Activated T-helper 1 cell treated with anti-CD3 and anti-CD28 coated beads, Interleukin-12 subunit alpha, Interleukin-12 subunit beta, Interleukin-2, Interleukin-4 antibody, amounts not matched to agents 30 ng/mL and 10 ng/mL and 1 ng/mL, durations not matched to agents 14 hours and 24 hours and 36 hours (primary cell): ENCODE measurements around the gene PSMB9. TPM values are rescaled to one million over a fixed set of nuclear protein-coding genes. Genes with fewer than 3 reads are reported as not detected.
A peak's percentile ranks its signal among the peaks of the same experiment; 100 is the strongest.

Source experiments
- DNase-seq: peaks from one replicate; pipeline ENCODE4 v3.0.0; 2021; ENCODE audit warnings: low spot score
- H3K27ac Mint-ChIP-seq: one replicate; pipeline ENCODE4 v1.8.0; 2021; ENCODE audit warnings: mild to moderate bottlenecking, mixed read lengths
- H3K27me3 Mint-ChIP-seq: one replicate; pipeline ENCODE4 v1.8.0; 2022; ENCODE audit warnings: mild to moderate bottlenecking, moderate library complexity, mixed read lengths; ENCODE audit not compliant: insufficient read depth
- H3K36me3 Mint-ChIP-seq: one replicate; pipeline ENCODE4 v1.8.0; 2021; ENCODE audit warnings: low read depth, mixed read lengths
- H3K4me1 Mint-ChIP-seq: one replicate; pipeline ENCODE4 v1.8.0; 2021; ENCODE audit warnings: low read depth, mixed read lengths
- H3K4me3 Mint-ChIP-seq: one replicate; pipeline ENCODE4 v1.8.0; 2021; ENCODE audit warnings: mild to moderate bottlenecking, moderate library complexity, mixed read lengths
- H3K9me3 Mint-ChIP-seq: one replicate; pipeline ENCODE4 v1.8.0; 2021; ENCODE audit warnings: mixed read lengths
- intact Hi-C: fragments of 100-400 bp; cut with micrococcal nuclease; formaldehyde crosslinking; loops from one replicate; pipeline ENCODE4 v1.15.1; 2024
- total RNA-seq: library from RNA; stranded (reverse); gene quantifications from 2 replicates; pipeline ENCODE4 v1.2.3, GENCODE V29; 2022

The PSMB9 gene
- total RNA-seq, 1 donor from 2014 or later: 253 TPM

DNA sequence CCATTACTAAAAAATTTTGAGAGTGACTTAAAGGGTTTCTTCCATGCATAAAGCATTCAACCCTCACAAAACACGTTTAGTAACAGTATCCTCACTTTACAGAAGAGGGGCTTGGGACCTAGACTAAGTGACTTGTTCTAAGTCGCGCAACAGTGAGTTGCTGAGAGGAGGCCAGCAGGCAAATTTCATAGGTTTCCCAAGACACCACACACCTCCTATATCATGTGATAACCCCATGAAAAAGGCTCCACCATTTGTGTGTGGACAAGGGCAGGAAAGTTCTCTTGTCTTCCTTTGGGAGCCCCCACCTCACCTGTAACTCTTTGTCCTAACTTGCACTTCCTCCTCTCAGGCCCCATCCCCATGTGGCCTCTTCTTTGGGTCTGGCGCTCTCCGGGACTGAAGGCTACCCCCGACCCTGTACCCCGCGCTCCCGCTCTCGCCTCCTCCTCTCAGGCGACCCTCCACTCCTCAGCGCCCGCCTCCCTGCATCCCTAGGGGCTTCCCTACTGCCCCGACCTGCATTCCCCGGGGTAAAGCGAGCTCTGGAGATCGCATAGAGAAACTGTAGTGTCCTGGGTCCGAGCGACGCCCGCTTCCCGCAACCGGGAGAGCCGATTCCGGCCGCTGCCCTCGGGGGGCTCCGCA lies 10.5 kb upstream of the PSMB9 start:
- Mint-ChIP-seq H3K27me3 (no peaks in the 10 kb centered on the region), H3K4me3 (peak overlapping the region; percentile 93), H3K4me1 (peaks cover 78% of the 10 kb centered on the region), H3K36me3 (peaks cover 78% of the 10 kb centered on the region), H3K9me3 (no peaks in the 10 kb centered on the region), H3K27ac (peak overlapping the region; percentile 98)
- intact Hi-C loops: loop anchor here (5.0 to 10.0 kb wide), 3 partner anchors 469 to 1191 kb away; partner anchors contain the start of genes BAG6, CUTA, PHF1 and TAPBP
- DNase-seq: no peak

GRCh38 chr6:32843979-32844838 lies 9.8 kb upstream of the PSMB9 start, which contains the start of gene PSMB8:
Gene PSMB8, minus strand, starts transcription at chr6:32844047. Its CDS starts 51 bp downstream, at chr6:32843996.
- peak; percentile 96 for DNase-seq
- Mint-ChIP-seq H3K27me3 (no peaks in the 10 kb centered on the region), H3K36me3 (peaks cover 85% of the 10 kb centered on the region), H3K4me3 (peak within 1 kb of the TSS; percentile 93), H3K9me3 (no peaks in the 10 kb centered on the region), H3K27ac (peak within 1 kb of the TSS; percentile 98), H3K4me1 (peaks cover 82% of the 10 kb centered on the region)
- intact Hi-C loops: loop anchor here (1.0 to 10.0 kb wide), 7 partner anchors 9 to 1192 kb away; partner anchors contain the start of genes BAG6, CUTA, PHF1 and RXRB

DNA sequence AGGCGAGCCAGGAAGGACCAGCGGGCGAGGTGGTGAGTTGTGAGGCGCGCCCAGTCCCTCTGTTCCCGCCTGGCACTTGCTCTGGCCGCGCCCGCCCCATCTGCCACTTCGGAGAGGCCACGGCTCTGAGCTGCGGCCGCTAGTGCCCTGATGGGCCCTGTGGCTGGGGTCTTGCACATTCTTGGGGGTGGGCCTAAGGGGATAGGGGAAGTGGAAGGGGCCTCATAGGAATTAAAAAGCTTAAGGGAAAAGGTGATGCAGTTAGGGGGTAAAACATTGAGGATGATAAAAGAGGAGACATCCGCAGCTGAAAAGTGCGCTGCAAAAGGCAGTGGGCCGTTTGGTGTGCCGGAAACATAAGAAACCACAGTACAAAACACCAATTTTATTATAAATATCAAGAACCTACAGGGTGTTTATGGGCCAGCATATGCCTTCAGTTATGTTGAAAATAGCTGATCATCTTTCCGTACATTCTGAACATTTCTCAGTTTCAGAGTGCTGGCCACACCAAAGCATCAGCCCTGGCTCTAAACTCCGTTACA lies 9.1 kb upstream of the PSMB9 start:
- no peak for DNase-seq

GRCh38 chr6:32845384-32845884 lies 8.6 kb upstream of the PSMB9 start:
- H3K9me3 Mint-ChIP-seq: no peaks in the 10 kb centered on the region
- DNase-seq: peak; percentile 50
- intact Hi-C loops: loop anchor here (2.0 to 10.0 kb wide), 2 partner anchors 355 to 569 kb away; partner anchors contain the start of genes CUTA, PHF1, RXRB and SLC39A7
- H3K36me3 Mint-ChIP-seq: peaks cover 88% of the 10 kb centered on the region
- H3K27me3 Mint-ChIP-seq: no peaks in the 10 kb centered on the region
- peaks cover 79% of the 10 kb centered on the region for H3K4me1 Mint-ChIP-seq
- peak overlapping the region; percentile 98 for H3K27ac Mint-ChIP-seq
- H3K4me3 Mint-ChIP-seq: peak overlapping the region; percentile 93

More for the DNA sequence above, 9.1 kb upstream of the PSMB9 start:
- peaks cover 89% of the 10 kb centered on the region for H3K36me3 Mint-ChIP-seq
- peaks cover 79% of the 10 kb centered on the region for H3K4me1 Mint-ChIP-seq
- H3K27ac Mint-ChIP-seq: peak overlapping the region; percentile 98
- intact Hi-C loops: loop anchor here (1.0 to 10.0 kb wide), 7 partner anchors 8 to 1193 kb away; partner anchors contain the start of genes BAG6, CUTA, PHF1 and RXRB
- H3K9me3 Mint-ChIP-seq: no peaks in the 10 kb centered on the region
- H3K27me3 Mint-ChIP-seq: no peaks in the 10 kb centered on the region
- peak overlapping the region; percentile 93 for H3K4me3 Mint-ChIP-seq

GRCh38 chr6:32847004-32847403 lies 7.0 kb upstream of the PSMB9 start:
- Mint-ChIP-seq H3K4me3 (peak overlapping the region; percentile 75), H3K27me3 (no peaks in the 10 kb centered on the region), H3K36me3 (peaks cover 89% of the 10 kb centered on the region), H3K4me1 (peaks cover 79% of the 10 kb centered on the region), H3K9me3 (no peaks in the 10 kb centered on the region), H3K27ac (peak overlapping the region; percentile 33)
- intact Hi-C loops: loop anchor here (10.0 kb wide), 1 partner anchor 568 kb away; the partner anchor contains the start of genes CUTA and PHF1
- no peak for DNase-seq

GRCh38 chr6:32847795-32848194 lies 6.2 kb upstream of the PSMB9 start:
- H3K9me3 Mint-ChIP-seq: no peaks in the 10 kb centered on the region
- H3K4me3 Mint-ChIP-seq: peak overlapping the region; percentile 75
- intact Hi-C loops: loop anchor here (10.0 kb wide), 1 partner anchor 567 kb away; the partner anchor contains the start of genes CUTA and PHF1
- H3K36me3 Mint-ChIP-seq: peaks cover 88% of the 10 kb centered on the region
- no peaks in the 10 kb centered on the region for H3K27me3 Mint-ChIP-seq
- H3K4me1 Mint-ChIP-seq: peaks cover 75% of the 10 kb centered on the region
- H3K27ac Mint-ChIP-seq: peak overlapping the region; percentile 73
- DNase-seq: no peak

DNA sequence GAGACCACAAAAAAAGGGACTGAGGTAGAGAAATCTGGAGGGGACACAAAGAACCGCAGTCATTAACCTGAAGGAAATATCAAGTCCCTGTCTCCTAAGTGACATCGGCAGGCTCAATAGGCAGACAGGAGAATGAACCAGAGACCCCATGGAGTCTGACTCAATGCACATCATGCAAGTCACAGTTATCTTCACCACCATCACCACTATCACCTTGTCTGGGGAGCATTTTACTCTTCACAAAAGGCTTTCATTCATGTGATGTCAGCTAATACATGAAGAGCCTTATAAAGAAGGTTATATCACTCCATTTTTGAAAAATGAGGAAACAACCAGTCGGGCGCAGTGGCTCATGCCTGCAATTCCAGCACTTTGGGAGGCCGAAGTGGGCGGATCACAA lies 4.9 kb upstream of the PSMB9 start:
- Mint-ChIP-seq H3K9me3 (no peaks in the 10 kb centered on the region), H3K4me3 (peak overlapping the region; percentile 75), H3K36me3 (peaks cover 81% of the 10 kb centered on the region), H3K27me3 (no peaks in the 10 kb centered on the region), H3K27ac (peak overlapping the region; percentile 65), H3K4me1 (peaks cover 70% of the 10 kb centered on the region)
- DNase-seq: no peak
- intact Hi-C loops: loop anchor here (10.0 kb wide), 1 partner anchor 566 kb away; the partner anchor contains the start of genes CUTA and PHF1

DNA sequence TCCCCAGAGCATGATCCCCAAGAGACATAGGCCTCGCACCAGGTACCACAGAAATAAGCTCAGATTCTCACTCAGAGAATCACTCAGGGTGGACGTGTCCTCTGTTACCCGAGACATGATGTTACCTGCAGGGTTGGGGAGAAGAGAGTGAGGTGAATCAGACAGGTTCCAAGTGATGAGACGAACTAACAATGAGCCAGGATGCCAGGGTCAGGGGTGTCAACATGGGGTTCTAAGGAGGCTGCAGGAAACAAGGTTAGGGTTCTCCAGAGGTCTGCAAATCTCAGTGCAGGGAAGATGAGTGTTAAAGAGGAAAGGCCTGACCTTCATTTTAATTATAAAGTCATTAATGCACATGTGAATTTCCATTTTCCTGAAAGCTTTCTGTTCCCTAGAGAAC lies 3.0 kb upstream of the PSMB9 start:
- intact Hi-C loops: loop anchor here (5.0 to 10.0 kb wide), 5 partner anchors 184 to 1279 kb away; partner anchors contain the start of genes AGPAT1, HLA-DQB1, HSPA1A and HSPA1L
- H3K27me3 Mint-ChIP-seq: no peaks in the 10 kb centered on the region
- no peaks in the 10 kb centered on the region for H3K9me3 Mint-ChIP-seq
- no peak for DNase-seq
- H3K4me3 Mint-ChIP-seq: peak overlapping the region; percentile 98
- peak overlapping the region; percentile 45 for H3K27ac Mint-ChIP-seq
- H3K4me1 Mint-ChIP-seq: peaks cover 74% of the 10 kb centered on the region
- H3K36me3 Mint-ChIP-seq: peaks cover 80% of the 10 kb centered on the region

GRCh38 chr6:32852018-32852843 lies 1.8 kb upstream of the PSMB9 start:
- intact Hi-C loops: loop anchor here (2.0 to 10.0 kb wide), 6 partner anchors 185 to 1280 kb away; partner anchors contain the start of genes AGPAT1, HLA-DQB1, HSPA1A and HSPA1L
- no peak for DNase-seq

DNA sequence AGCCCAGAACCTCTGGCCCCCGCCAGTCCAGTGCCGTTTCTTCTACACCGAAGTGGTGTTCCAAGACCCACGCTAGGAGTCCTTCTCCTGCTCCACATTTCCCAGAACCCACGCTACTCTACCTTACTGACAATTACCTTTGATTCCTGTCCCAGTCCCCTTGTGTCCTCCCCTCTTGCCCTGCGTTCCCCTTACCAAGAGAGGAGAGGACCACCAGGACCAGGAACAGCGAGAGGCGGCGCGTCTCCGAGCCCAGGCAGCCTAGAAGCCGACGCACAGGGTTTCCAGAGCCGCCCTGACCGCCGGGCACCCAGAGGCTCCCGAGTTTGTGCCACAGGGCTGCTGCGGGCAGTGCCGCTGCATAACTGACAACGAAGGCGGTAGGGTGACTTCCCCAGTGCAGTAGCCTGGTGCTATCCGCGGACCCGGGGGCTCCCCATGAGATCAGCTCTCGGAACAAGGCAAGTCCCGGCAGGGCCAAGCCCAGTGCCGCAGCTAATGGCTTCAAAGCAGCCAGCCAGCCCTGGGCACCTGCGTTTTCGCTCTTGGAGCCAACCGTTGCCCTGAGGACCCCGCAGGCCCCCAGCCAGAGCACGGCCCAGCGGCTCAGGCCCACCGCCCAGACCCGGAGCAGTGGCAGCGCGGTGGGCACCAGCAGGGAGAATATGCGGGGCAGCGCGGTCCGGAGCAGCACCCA lies 1.0 kb upstream of the PSMB9 start:
- H3K27me3 Mint-ChIP-seq: no peaks in the 10 kb centered on the region
- H3K27ac Mint-ChIP-seq: peak overlapping the region; percentile 94
- H3K4me1 Mint-ChIP-seq: peaks cover 71% of the 10 kb centered on the region
- H3K9me3 Mint-ChIP-seq: no peaks in the 10 kb centered on the region
- peak overlapping the region; percentile 98 for H3K4me3 Mint-ChIP-seq
- peak; percentile 47 for DNase-seq
- peaks cover 79% of the 10 kb centered on the region for H3K36me3 Mint-ChIP-seq
- intact Hi-C loops: loop anchor here (1.0 to 10.0 kb wide), 10 partner anchors 9 to 1281 kb away; partner anchors contain the start of genes AGPAT1, ATF6B, HLA-DQB1 and HSPA1A

More at GRCh38 chr6:32852018-32852843, 1.8 kb upstream of the PSMB9 start:
- H3K27me3 Mint-ChIP-seq: no peaks in the 10 kb centered on the region
- H3K36me3 Mint-ChIP-seq: peaks cover 79% of the 10 kb centered on the region
- H3K9me3 Mint-ChIP-seq: no peaks in the 10 kb centered on the region
- peaks cover 71% of the 10 kb centered on the region for H3K4me1 Mint-ChIP-seq
- H3K27ac Mint-ChIP-seq: peak overlapping the region; percentile 94
- H3K4me3 Mint-ChIP-seq: peak overlapping the region; percentile 98
